ENCODE results near the gene DMPK.

Gene DMPK

DNA sequence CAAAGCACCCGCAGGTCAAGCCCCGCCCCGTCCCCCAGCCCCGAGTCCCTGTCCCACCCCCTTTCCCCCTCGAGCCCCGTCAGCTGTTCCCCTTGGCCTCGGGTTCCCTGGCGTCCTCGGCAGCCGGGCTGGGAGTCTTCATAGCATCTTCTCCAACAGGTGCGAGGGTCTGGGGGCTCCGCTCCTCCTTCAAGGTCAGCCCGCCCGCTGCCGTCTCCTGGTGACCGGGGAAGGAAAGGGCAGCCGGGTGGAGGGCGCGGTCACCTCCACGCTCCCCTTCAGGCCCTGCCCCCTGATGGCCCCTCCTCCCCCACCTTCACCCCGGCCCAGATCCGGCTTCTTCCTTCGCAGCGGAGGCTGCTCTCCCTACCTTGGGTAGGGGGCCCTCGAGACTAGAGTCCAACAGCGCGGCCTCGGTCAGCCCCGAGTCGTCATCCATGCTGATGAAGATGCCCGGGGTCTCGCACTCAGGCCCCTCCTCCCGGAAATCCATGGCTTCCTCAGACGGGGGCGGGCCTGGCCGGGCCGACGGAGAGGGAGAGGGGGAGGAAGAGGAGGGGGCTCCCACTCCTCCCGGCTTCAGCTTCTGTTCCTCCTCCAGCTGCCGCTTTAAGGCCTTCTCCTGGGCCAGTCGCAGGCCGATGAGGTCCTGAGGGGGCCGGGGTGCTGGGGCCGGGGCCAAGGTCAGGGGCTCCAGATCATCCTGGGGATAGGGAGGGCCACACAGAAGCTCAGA, 33.4 kb upstream of the DMPK start:
- peak overlapping the region in 1 of 2 experiments; percentile 49 for H3K18ac ChIP-seq (ENCODE audit: low read depth in 1 of 2, low read length in 2 of 2)
- peak overlapping the region; percentile 55 for H2BK15ac ChIP-seq (ENCODE audit: low read depth, poor library complexity, severe bottlenecking)
- WGBS: 11% methylated on average over 34 of the region's 44 CpGs

GRCh38 chr19:45814851-45815480, 32.7 kb upstream of the DMPK start, which contains the start of gene RSPH6A:
Gene RSPH6A (minus strand): TSS chr19:45815308. CDS start chr19:45815176, 132 bp downstream.
- H2AFZ ChIP-seq (ENCODE audit: low read depth, low read length): no peak within 1 kb of the TSS
- no peak for DNase-seq
- peak within 1 kb of the TSS in 1 of 2 experiments; percentile 15 for H2BK12ac ChIP-seq (ENCODE audit: low read length in 2 of 2)
- H3K18ac ChIP-seq (ENCODE audit: low read depth in 1 of 2, low read length in 2 of 2): peak within 1 kb of the TSS; percentile 14 to 49
- no peaks in the 10 kb centered on the region for H3K79me1 ChIP-seq (replicated peaks; ENCODE audit: low read length, poor library complexity, severe bottlenecking)
- H4K8ac ChIP-seq (ENCODE audit: low read length): peak within 1 kb of the TSS; percentile 71
- H3K27me3 ChIP-seq (ENCODE audit: control insufficient read depth in 1 of 2, insufficient read depth in 1 of 2, low read length in 2 of 2): no peaks in the 10 kb centered on the region
- no peak within 1 kb of the TSS for H3K27ac ChIP-seq (ENCODE audit: low read length, poor library complexity, severe bottlenecking)
- H3K4ac ChIP-seq (ENCODE audit: low read depth in 1 of 2, low read length in 2 of 2): no peak within 1 kb of the TSS
- H2BK5ac ChIP-seq (ENCODE audit: low read depth, low read length, poor library complexity, severe bottlenecking): no peak within 1 kb of the TSS
- peak within 1 kb of the TSS; percentile 16 for H3K9ac ChIP-seq (ENCODE audit: low read length)
- H3K14ac ChIP-seq (ENCODE audit: low read length in 2 of 2): no peak within 1 kb of the TSS
- peak within 1 kb of the TSS; percentile 55 for H2BK15ac ChIP-seq (ENCODE audit: low read depth, poor library complexity, severe bottlenecking)
- WGBS: 39% methylated on average over 39 of the region's 40 CpGs
- H4K91ac ChIP-seq (ENCODE audit: low read length): peak within 1 kb of the TSS; percentile 6
- peak within 1 kb of the TSS; percentile 71 for H3K4me2 ChIP-seq (ENCODE audit: low read length, poor library complexity, severe bottlenecking)
- peak within 1 kb of the TSS; percentile 64 for H2BK120ac ChIP-seq (ENCODE audit: low read depth, low read length)
- H2AK5ac ChIP-seq (ENCODE audit: low read length, severe bottlenecking): peak within 1 kb of the TSS; percentile 40
- H3K4me1 ChIP-seq (ENCODE audit: control insufficient read depth, insufficient read depth, low read depth, low read length): peaks cover 42% of the 10 kb centered on the region
- no peak within 1 kb of the TSS for H3K23ac ChIP-seq (ENCODE audit: low read length in 2 of 2)
- H3K4me3 ChIP-seq (ENCODE audit: insufficient read depth in 1 of 2, low read depth in 1 of 2, low read length in 2 of 2): peak within 1 kb of the TSS in 1 of 2 experiments; percentile 61
- H3K9me3 ChIP-seq (ENCODE audit: control insufficient read depth, low read length): no peaks in the 10 kb centered on the region
- H3K36me3 ChIP-seq (ENCODE audit: control insufficient read depth in 1 of 2, insufficient read depth in 2 of 2, low read depth in 1 of 2, low read length in 2 of 2): peaks cover 22 to 30% of the 10 kb centered on the region in 2 experiments

More for the DNA sequence above, 33.4 kb upstream of the DMPK start:
- H3K27ac ChIP-seq (ENCODE audit: low read length, poor library complexity, severe bottlenecking): no peak overlapping the region
- peak overlapping the region; percentile 71 for H4K8ac ChIP-seq (ENCODE audit: low read length)
- H4K91ac ChIP-seq (ENCODE audit: low read length): peak overlapping the region; percentile 6
- peak overlapping the region in 1 of 2 experiments; percentile 15 for H2BK12ac ChIP-seq (ENCODE audit: low read length in 2 of 2)
- peak overlapping the region; percentile 40 for H2BK120ac ChIP-seq (ENCODE audit: low read depth, low read length)
- no peaks in the 10 kb centered on the region for H3K27me3 ChIP-seq (ENCODE audit: control insufficient read depth in 1 of 2, insufficient read depth in 1 of 2, low read length in 2 of 2)
- no peak overlapping the region for H2AFZ ChIP-seq (ENCODE audit: low read depth, low read length)
- H3K79me1 ChIP-seq (replicated peaks; ENCODE audit: low read length, poor library complexity, severe bottlenecking): no peaks in the 10 kb centered on the region
- H3K9ac ChIP-seq (ENCODE audit: low read length): no peak overlapping the region
- DNase-seq: peak; percentile 25
- no peak overlapping the region for H3K14ac ChIP-seq (ENCODE audit: low read length in 2 of 2)
- H3K4me3 ChIP-seq (ENCODE audit: insufficient read depth in 1 of 2, low read depth in 1 of 2, low read length in 2 of 2): peak overlapping the region in 1 of 2 experiments; percentile 61
- no peaks in the 10 kb centered on the region for H3K9me3 ChIP-seq (ENCODE audit: control insufficient read depth, low read length)
- H3K4ac ChIP-seq (ENCODE audit: low read depth in 1 of 2, low read length in 2 of 2): no peak overlapping the region
- H3K4me2 ChIP-seq (ENCODE audit: low read length, poor library complexity, severe bottlenecking): peak overlapping the region; percentile 67
- peaks cover 28 to 35% of the 10 kb centered on the region in 2 experiments for H3K36me3 ChIP-seq (ENCODE audit: control insufficient read depth in 1 of 2, insufficient read depth in 2 of 2, low read depth in 1 of 2, low read length in 2 of 2)
- no peak overlapping the region for H3K23ac ChIP-seq (ENCODE audit: low read length in 2 of 2)
- H2AK5ac ChIP-seq (ENCODE audit: low read length, severe bottlenecking): no peak overlapping the region
- peaks cover 37% of the 10 kb centered on the region for H3K4me1 ChIP-seq (ENCODE audit: control insufficient read depth, insufficient read depth, low read depth, low read length)
- H2BK5ac ChIP-seq (ENCODE audit: low read depth, low read length, poor library complexity, severe bottlenecking): no peak overlapping the region

GRCh38 chr19:45814166-45814780, 32.0 kb upstream of the DMPK start:
- no peak overlapping the region for H3K14ac ChIP-seq (ENCODE audit: low read length in 2 of 2)
- H3K36me3 ChIP-seq (ENCODE audit: control insufficient read depth in 1 of 2, insufficient read depth in 2 of 2, low read depth in 1 of 2, low read length in 2 of 2): peaks cover 15 to 23% of the 10 kb centered on the region in 2 experiments
- no peaks in the 10 kb centered on the region for H3K9me3 ChIP-seq (ENCODE audit: control insufficient read depth, low read length)
- H3K4me1 ChIP-seq (ENCODE audit: control insufficient read depth, insufficient read depth, low read depth, low read length): peaks cover 45% of the 10 kb centered on the region
- H3K79me1 ChIP-seq (replicated peaks; ENCODE audit: low read length, poor library complexity, severe bottlenecking): no peaks in the 10 kb centered on the region
- no peak overlapping the region for H3K18ac ChIP-seq (ENCODE audit: low read depth in 1 of 2, low read length in 2 of 2)
- H2BK12ac ChIP-seq (ENCODE audit: low read length in 2 of 2): no peak overlapping the region
- H2AK5ac ChIP-seq (ENCODE audit: low read length, severe bottlenecking): no peak overlapping the region
- H3K23ac ChIP-seq (ENCODE audit: low read length in 2 of 2): no peak overlapping the region
- H3K4me2 ChIP-seq (ENCODE audit: low read length, poor library complexity, severe bottlenecking): peak overlapping the region; percentile 71
- no peak overlapping the region for H2BK120ac ChIP-seq (ENCODE audit: low read depth, low read length)
- H3K4me3 ChIP-seq (ENCODE audit: insufficient read depth in 1 of 2, low read depth in 1 of 2, low read length in 2 of 2): no peak overlapping the region
- H2BK5ac ChIP-seq (ENCODE audit: low read depth, low read length, poor library complexity, severe bottlenecking): no peak overlapping the region
- no peaks in the 10 kb centered on the region for H3K27me3 ChIP-seq (ENCODE audit: control insufficient read depth in 1 of 2, insufficient read depth in 1 of 2, low read length in 2 of 2)
- peak overlapping the region; percentile 39 for H4K8ac ChIP-seq (ENCODE audit: low read length)
- H3K27ac ChIP-seq (ENCODE audit: low read length, poor library complexity, severe bottlenecking): no peak overlapping the region
- DNase-seq: no peak
- peak overlapping the region; percentile 16 for H3K9ac ChIP-seq (ENCODE audit: low read length)
- H4K91ac ChIP-seq (ENCODE audit: low read length): no peak overlapping the region
- H2BK15ac ChIP-seq (ENCODE audit: low read depth, poor library complexity, severe bottlenecking): no peak overlapping the region
- no peak overlapping the region for H2AFZ ChIP-seq (ENCODE audit: low read depth, low read length)
- WGBS: 93% methylated on average over 12 of the region's 12 CpGs
- H3K4ac ChIP-seq (ENCODE audit: low read depth in 1 of 2, low read length in 2 of 2): no peak overlapping the region

DNA sequence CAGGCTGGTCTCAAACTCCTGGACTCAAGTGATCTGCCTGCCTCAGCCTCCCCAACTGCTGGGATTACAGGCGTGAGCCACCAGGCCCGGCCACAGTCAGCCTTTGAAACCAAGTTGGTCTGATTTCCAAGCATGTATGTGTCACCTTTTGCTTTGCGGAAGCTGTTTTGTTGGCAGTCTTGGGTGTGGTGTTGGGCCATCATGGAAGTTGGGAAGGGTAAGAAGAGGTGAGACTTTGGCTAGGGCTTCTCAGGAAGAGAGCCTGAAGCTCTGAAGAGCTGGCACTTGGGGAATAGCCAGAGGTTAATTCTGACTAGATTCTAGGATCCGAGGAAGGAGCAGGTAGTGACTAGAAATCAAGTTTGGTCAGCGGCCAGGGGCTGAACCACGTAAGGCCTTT, 30.0 kb upstream of the DMPK start:
- Histone ChIP-seq H2AFZ (ENCODE audit: low read depth, low read length) (no peak overlapping the region), H4K91ac (ENCODE audit: low read length) (no peak overlapping the region), H3K27me3 (ENCODE audit: control insufficient read depth in 1 of 2, insufficient read depth in 1 of 2, low read length in 2 of 2) (no peaks in the 10 kb centered on the region), H3K4me3 (ENCODE audit: insufficient read depth in 1 of 2, low read depth in 1 of 2, low read length in 2 of 2) (no peak overlapping the region), H2BK12ac (ENCODE audit: low read length in 2 of 2) (peak overlapping the region in 1 of 2 experiments; percentile 1), H3K36me3 (ENCODE audit: control insufficient read depth in 1 of 2, insufficient read depth in 2 of 2, low read depth in 1 of 2, low read length in 2 of 2) (peaks cover under 1 to 4% of the 10 kb centered on the region in 2 experiments), H2BK15ac (ENCODE audit: low read depth, poor library complexity, severe bottlenecking) (no peak overlapping the region), H3K14ac (ENCODE audit: low read length in 2 of 2) (no peak overlapping the region), H3K23ac (ENCODE audit: low read length in 2 of 2) (no peak overlapping the region), H4K8ac (ENCODE audit: low read length) (no peak overlapping the region), H3K18ac (ENCODE audit: low read depth in 1 of 2, low read length in 2 of 2) (no peak overlapping the region), H2AK5ac (ENCODE audit: low read length, severe bottlenecking) (no peak overlapping the region), H3K79me1 (replicated peaks; ENCODE audit: low read length, poor library complexity, severe bottlenecking) (no peaks in the 10 kb centered on the region), H2BK120ac (ENCODE audit: low read depth, low read length) (no peak overlapping the region), H2BK5ac (ENCODE audit: low read depth, low read length, poor library complexity, severe bottlenecking) (no peak overlapping the region), H3K9ac (ENCODE audit: low read length) (no peak overlapping the region), H3K4ac (ENCODE audit: low read depth in 1 of 2, low read length in 2 of 2) (no peak overlapping the region), H3K4me2 (ENCODE audit: low read length, poor library complexity, severe bottlenecking) (no peak overlapping the region), H3K4me1 (ENCODE audit: control insufficient read depth, insufficient read depth, low read depth, low read length) (peaks cover 40% of the 10 kb centered on the region), H3K9me3 (ENCODE audit: control insufficient read depth, low read length) (no peaks in the 10 kb centered on the region), H3K27ac (ENCODE audit: low read length, poor library complexity, severe bottlenecking) (no peak overlapping the region)
- WGBS: 96% methylated on average over 6 of the region's 6 CpGs
- no peak for DNase-seq

All from mesenchymal stem cell (in vitro differentiated cells and primary cell).